ENCODE measurements around the gene NDE1. TPM values are rescaled to one million over a fixed set of nuclear protein-coding genes. Genes with fewer than 3 reads are reported as not detected.
"Not testable (repeated sequence)": the region's sequence is repeated elsewhere in the genome, so short reads cannot be mapped to it uniquely, and the experiment has no call there.

NDE1 gene
- total RNA-seq, 1 donor from 2014 or later: 31.4 TPM

- Histone ChIP-seq H3K36me3 (ENCODE audit: control insufficient read depth, insufficient read depth, low read length) (peaks cover 2% of the 10 kb centered on the region), H3K4me3 (ENCODE audit: low read depth, low read length) (no peak overlapping the region), H3K27me3 (ENCODE audit: control insufficient read depth, insufficient read depth, low read length) (no peaks in the 10 kb centered on the region)
- DNase-seq (ENCODE audit: low read depth): no peak
- no peak for TF ChIP-seq CTCF (IDR thresholded peaks at IDR 0.05; ENCODE audit: insufficient read depth, low read length, poor library complexity, severe bottlenecking)
These were observed 15.1 kb downstream of the NDE1 start for GRCh38 chr16:15665107-15665506.

- no peaks in the 10 kb centered on the region for H3K27me3 ChIP-seq (ENCODE audit: control insufficient read depth, insufficient read depth, low read length)
- H3K4me3 ChIP-seq (ENCODE audit: low read depth, low read length): no peak overlapping the region
- no peak for DNase-seq (ENCODE audit: low read depth)
- peaks cover 2% of the 10 kb centered on the region for H3K36me3 ChIP-seq (ENCODE audit: control insufficient read depth, insufficient read depth, low read length)
- no peak for TF ChIP-seq CTCF (IDR thresholded peaks at IDR 0.05; ENCODE audit: insufficient read depth, low read length, poor library complexity, severe bottlenecking)
These were observed 17.2 kb downstream of the NDE1 start for GRCh38 chr16:15667091-15667742.

- DNase-seq (ENCODE audit: low read depth): no peak
- TF ChIP-seq CTCF (IDR thresholded peaks at IDR 0.05; ENCODE audit: insufficient read depth, low read length, poor library complexity, severe bottlenecking): no peak
- H3K27me3 ChIP-seq (ENCODE audit: control insufficient read depth, insufficient read depth, low read length): no peaks in the 10 kb centered on the region
- H3K36me3 ChIP-seq (ENCODE audit: control insufficient read depth, insufficient read depth, low read length): peaks cover 2% of the 10 kb centered on the region
- H3K4me3 ChIP-seq (ENCODE audit: low read depth, low read length): no peak overlapping the region
These were observed 21.6 kb downstream of the NDE1 start for GRCh38 chr16:15671530-15672117.

- H3K27me3 ChIP-seq (ENCODE audit: control insufficient read depth, insufficient read depth, low read length); H3K36me3 ChIP-seq (ENCODE audit: control insufficient read depth, insufficient read depth, low read length); H3K4me3 ChIP-seq (ENCODE audit: low read depth, low read length); DNase-seq (ENCODE audit: low read depth): not testable (repeated sequence)
These were observed 22.1 kb downstream of the NDE1 start for GRCh38 chr16:15672127-15672513.

- H3K27me3 ChIP-seq (ENCODE audit: control insufficient read depth, insufficient read depth, low read length): no peaks in the 10 kb centered on the region
- no peak for TF ChIP-seq CTCF (IDR thresholded peaks at IDR 0.05; ENCODE audit: insufficient read depth, low read length, poor library complexity, severe bottlenecking)
- peak; percentile 79 for DNase-seq (ENCODE audit: low read depth)
- H3K4me3 ChIP-seq (ENCODE audit: low read depth, low read length): no peak overlapping the region
- H3K36me3 ChIP-seq (ENCODE audit: control insufficient read depth, insufficient read depth, low read length): peaks cover 2% of the 10 kb centered on the region
These were observed 22.6 kb downstream of the NDE1 start for GRCh38 chr16:15672514-15673167.

GRCh38 chr16:15674571-15674970 lies 24.5 kb downstream of the NDE1 start:
- peaks cover 2% of the 10 kb centered on the region for H3K36me3 ChIP-seq (ENCODE audit: control insufficient read depth, insufficient read depth, low read length)
- no peak for TF ChIP-seq CTCF (IDR thresholded peaks at IDR 0.05; ENCODE audit: insufficient read depth, low read length, poor library complexity, severe bottlenecking)
- no peak for DNase-seq (ENCODE audit: low read depth)

More at GRCh38 chr16:15674571-15674970, 24.5 kb downstream of the NDE1 start:
- no peak overlapping the region for H3K4me3 ChIP-seq (ENCODE audit: low read depth, low read length)
- no peaks in the 10 kb centered on the region for H3K27me3 ChIP-seq (ENCODE audit: control insufficient read depth, insufficient read depth, low read length)

Data from kidney epithelial cell (primary cell).